HG03342 (cell line): Measurements from ENCODE around the gene CDC42BPB.
"Not testable (repeated sequence)": the region's sequence is repeated elsewhere in the genome, so short reads cannot be mapped to it uniquely, and the experiment has no call there.

Experiments used
- ATAC-seq: cut with Tn5 transposase; IDR thresholded peaks from one replicate; pipeline ENCODE4 v1.9.1; 2021; ENCODE audit warnings: mild to moderate bottlenecking, moderate library complexity; ENCODE audit not compliant: unreplicated experiment

Gene CDC42BPB

GRCh38 chr14:102930753-102931579 lies 126.4 kb downstream of the CDC42BPB start:
- no peak for ATAC-seq

GRCh38 chr14:102930138-102930752 lies 127.1 kb downstream of the CDC42BPB start:
- no peak for ATAC-seq

GRCh38 chr14:102929241-102930137 lies 127.9 kb downstream of the CDC42BPB start:
- no peak for ATAC-seq

DNA sequence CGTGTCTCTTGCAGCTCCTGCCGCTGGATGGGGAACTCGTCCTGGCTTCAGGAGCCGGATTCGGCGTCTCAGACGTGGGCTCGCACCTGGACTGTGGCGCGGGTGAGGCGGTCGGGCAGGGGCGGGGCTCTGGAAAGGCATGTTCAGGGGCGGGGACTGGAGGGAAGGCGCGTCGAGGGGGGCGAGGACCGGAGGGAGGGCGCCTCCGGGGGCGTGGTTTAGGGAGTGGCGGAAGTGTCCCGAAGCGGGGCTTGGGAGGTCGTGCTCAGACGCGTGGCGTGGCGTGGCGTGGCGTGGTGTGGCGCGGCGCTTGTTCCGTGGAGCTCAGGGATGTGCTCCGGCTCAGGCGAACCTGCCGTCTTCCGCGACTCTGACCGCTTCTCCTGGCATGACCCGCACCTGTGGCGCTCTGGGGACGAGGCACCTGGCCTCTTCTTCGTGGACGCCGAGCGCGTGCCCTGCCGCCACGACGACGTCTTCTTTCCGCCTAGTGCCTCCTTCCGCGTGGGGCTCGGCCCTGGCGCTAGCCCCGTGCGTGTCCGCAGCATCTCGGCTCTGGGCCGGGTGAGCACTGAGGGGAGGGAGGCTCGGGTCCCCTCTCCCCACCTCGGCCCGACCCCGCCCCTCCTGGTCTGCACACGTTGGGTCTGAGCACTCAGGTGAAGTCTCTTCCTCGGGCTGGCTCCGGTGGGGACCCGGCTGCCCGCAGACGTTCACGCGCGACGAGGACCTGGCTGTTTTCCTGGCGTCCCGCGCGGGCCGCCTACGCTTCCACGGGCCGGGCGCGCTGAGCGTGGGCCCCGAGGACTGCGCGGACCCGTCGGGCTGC lies 128.7 kb downstream of the CDC42BPB start:
- peak; percentile 65 for ATAC-seq

DNA sequence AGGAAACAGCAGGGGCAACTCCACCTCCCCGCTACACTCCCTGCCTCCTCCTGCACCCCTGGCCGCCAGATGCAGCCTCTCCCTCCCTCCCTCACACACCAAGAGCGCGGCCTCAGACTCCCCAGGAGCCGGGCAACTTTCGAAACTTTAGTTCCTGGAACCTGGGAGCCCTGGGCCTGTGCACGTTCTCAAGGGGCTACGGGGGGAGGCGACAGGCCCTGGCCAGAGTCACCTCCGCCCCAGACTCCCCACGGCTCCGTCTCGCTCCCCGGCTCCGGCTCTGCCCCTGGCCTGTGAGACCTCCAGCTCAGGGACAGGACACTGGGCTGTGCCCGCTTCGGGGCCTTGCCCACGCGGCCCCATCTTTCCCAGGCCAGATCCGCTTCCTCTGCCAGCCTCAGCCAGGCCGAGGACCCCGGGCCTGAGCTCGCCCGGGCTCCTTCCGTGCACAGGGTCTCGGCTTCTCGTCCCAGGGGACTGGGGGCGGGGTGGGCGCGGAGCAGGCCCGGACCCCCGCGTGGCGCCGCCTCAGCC lies 129.4 kb downstream of the CDC42BPB start:
- peak; percentile 21 for ATAC-seq

DNA sequence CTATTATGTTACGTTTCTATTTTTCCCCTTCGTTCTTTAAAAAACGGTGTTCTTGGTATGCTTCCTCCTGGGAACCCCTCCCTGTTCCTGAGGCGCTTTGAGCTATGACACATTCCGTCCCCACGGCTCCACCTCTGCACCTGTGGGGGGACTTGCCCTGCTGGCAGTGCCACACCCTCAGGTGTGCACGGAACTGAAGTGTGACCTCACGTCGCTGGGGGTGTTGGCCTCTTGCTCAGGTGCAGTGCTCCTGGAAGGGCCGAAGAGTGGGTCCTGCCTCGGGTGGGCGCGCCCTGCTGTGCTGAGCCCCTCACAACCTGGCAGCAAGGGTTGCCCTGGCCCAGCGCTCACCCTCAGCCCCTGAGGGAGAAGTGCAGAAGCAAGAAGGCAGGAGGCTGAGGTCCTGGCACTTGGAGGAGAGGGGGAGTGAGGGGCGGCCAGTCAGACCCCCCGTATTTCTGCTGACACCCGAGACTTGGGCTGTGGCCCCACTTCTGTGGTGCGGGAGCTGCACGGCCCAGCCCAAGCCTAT lies 129.9 kb downstream of the CDC42BPB start:
- ATAC-seq: no peak

GRCh38 chr14:102926840-102927239 lies 130.5 kb downstream of the CDC42BPB start:
- not testable (repeated sequence) for ATAC-seq

GRCh38 chr14:102926104-102926503 lies 131.2 kb downstream of the CDC42BPB start:
- no peak for ATAC-seq

DNA sequence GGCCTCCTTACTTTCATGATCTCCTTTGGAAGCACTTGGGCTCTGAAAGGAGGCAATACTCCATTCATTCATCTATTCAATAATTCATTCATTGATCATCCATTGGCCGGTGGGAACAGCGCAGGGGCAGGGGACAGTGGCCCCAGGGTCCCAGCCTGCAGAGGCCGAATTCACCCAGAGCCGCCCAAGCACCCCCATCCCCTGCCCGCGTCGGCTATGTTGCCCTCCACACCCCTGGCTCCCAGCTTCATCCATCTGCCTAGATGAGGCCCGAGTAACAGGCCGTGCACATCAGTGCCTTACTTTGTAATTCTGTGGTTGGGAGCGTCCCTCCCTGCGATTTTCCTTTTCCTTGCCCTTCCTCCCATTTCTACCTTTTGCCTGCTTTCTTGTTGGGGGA lies 131.7 kb downstream of the CDC42BPB start:
- ATAC-seq: no peak

- ATAC-seq: no peak
Measured at GRCh38 chr14:102924632-102925588, 132.4 kb downstream of the CDC42BPB start.

- ATAC-seq: no peak
Measured at GRCh38 chr14:102923925-102924486, 133.3 kb downstream of the CDC42BPB start.

GRCh38 chr14:102923201-102923924 lies 134.0 kb downstream of the CDC42BPB start:
- no peak for ATAC-seq

- no peak for ATAC-seq
Measured at GRCh38 chr14:102922490-102923200, 134.7 kb downstream of the CDC42BPB start, which contains the start of gene AMN. AMN (plus strand) TSS chr14:102922663; CDS start chr14:102922689, 26 bp downstream.

- no peak for ATAC-seq
Measured at GRCh38 chr14:102920998-102921304, 136.4 kb downstream of the CDC42BPB start.

DNA sequence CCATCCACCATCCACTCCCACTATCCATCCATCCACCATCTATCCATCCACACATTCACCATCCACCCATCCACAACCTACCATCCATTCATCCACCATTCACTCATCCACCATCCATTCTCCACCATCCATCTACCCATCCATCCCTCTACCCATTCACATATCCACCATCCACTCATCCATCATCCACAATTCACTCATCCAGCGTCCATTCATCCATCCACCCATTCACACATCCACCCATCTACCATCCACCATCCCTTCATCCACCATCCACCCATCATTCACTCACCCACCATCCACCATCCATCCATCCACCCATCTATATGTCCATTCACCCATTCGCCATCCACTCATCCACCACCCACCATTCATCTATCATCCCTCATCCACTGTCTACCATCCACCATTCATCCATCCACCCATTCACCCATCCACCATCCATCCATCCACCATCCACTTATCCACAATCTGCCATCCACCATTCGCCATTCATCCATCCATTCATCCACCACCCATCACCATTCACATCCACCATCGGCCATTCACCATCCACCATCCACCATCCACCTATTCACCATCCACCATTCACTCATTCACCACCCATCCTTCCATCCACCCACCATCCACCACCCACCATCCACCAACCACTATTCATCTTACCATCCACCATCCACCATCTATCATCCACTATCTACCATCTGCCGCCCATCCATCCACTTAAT lies 136.9 kb downstream of the CDC42BPB start:
- ATAC-seq: no peak

DNA sequence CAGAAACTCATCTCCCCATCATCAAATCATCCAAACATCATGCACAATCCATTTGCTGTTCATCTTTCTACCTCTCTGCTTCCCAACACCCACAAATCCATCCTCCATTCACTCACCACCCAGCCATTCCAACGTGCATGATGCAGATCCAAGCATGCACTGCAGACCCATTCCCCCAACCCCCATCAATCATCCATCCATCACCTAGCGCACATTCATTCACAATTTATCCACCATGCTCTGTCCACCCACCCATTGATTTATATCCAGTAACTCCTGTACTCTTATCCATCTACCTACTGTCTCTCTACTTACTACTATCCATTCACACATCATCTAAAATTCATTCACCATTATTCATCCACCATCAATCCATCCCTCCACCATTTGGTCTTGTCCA lies 138.9 kb downstream of the CDC42BPB start:
- ATAC-seq: no peak
